Measurements from ENCODE around the gene NPAS4. TPM values are rescaled to one million over a fixed set of nuclear protein-coding genes. Genes with fewer than 3 reads are reported as not detected.
A peak's percentile ranks its signal among the peaks of the same experiment; 100 is the strongest.

Gene NPAS4
- total and polyA plus RNA-seq, 9 of the 15 experiments (the other 6 are each of a cell fraction or from before 2014, with no cell fraction given) = not detected

- TF ChIP-seq HMGXB4 (CRISPR knock-in tag; IDR thresholded peaks at IDR 0.05) (peak; percentile 78; the same call in 1 of the 2 replicates), CLOCK (CRISPR knock-in tag; IDR thresholded peaks at IDR 0.05; ENCODE audit: borderline replicate concordance) (no peak), NR3C1 (CRISPR knock-in tag; IDR thresholded peaks at IDR 0.05) (no peak), VEZF1 (CRISPR knock-in tag; IDR thresholded peaks at IDR 0.05) (peak; percentile 55), MAFG (tag; conservative IDR thresholded peaks at IDR 0.05) (no peak), ZNF174 (CRISPR knock-in tag; IDR thresholded peaks at IDR 0.05) (no peak), SMARCA5 (IDR thresholded peaks at IDR 0.05) (peak; percentile 91), HLTF (IDR thresholded peaks at IDR 0.05) (no peak), RFX5 (IDR thresholded peaks at IDR 0.05; ENCODE audit: low read depth, low read length) (no peak), UBTF (IDR thresholded peaks at IDR 0.05; ENCODE audit: borderline replicate concordance in 1 of 2, low read depth in 2 of 2, low read length in 2 of 2) (0 out of 4 replicates have a peak, but pooled peaks of 1 of the 2 experiments have one; percentile 32), ARID4B (CRISPR knock-in tag; IDR thresholded peaks at IDR 0.05) (peak; percentile 79), ATF7 (IDR thresholded peaks at IDR 0.05) (peak; percentile 89), ILF3 (IDR thresholded peaks at IDR 0.05; ENCODE audit: borderline replicate concordance) (no peak)
These were observed 17.9 kb downstream of the NPAS4 start, which contains the start of gene MRPL11 (continued) for GRCh38 chr11:66438504-66439466.
